Measurements from ENCODE around the gene KMT5B.

KMT5B gene

DNA sequence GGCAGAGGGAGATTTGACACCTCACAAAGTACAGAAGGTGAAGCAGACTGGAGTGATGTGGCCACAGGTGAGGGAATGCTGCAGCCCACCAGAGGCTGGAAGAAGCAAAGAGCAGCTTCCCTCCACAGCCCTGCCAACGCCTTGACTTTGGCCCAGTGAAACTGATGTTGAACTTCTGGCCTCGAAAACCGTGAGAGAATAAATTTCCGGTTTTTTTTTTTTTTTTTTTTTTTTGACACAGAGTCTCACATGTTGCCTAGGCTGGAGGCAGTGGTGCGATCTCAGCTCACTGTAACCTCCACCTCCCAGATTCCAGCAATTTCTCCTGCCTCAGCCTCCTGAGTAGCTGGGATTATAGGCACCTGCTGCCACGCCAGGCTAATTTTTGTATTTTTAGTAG, 8.7 kb downstream of the KMT5B start:
- H3K9ac ChIP-seq (ENCODE audit: low read depth in 1 of 2, low read length in 2 of 2), result no peak overlapping the region
- no peak overlapping the region for H3K4me3 ChIP-seq (ENCODE audit: low read depth in 1 of 2, low read length in 2 of 2)
- H3K4me1 ChIP-seq (ENCODE audit: control insufficient read depth in 1 of 2, insufficient read depth in 2 of 2, low read length in 2 of 2), result peaks cover 27 to 46% of the 10 kb centered on the region in 2 donors
- H3K9me3 ChIP-seq (ENCODE audit: control insufficient read depth in 1 of 2, low read length in 2 of 2), result no peaks in the 10 kb centered on the region
- no peaks in the 10 kb centered on the region for H3K36me3 ChIP-seq (ENCODE audit: control insufficient read depth in 1 of 2, insufficient read depth in 2 of 2, low read length in 2 of 2)
- H3K27ac ChIP-seq (ENCODE audit: low read depth, low read length), result no peak overlapping the region
- H3K27me3 ChIP-seq (ENCODE audit: control insufficient read depth in 1 of 2, insufficient read depth in 2 of 2, low read length in 2 of 2), result no peaks in the 10 kb centered on the region

DNA sequence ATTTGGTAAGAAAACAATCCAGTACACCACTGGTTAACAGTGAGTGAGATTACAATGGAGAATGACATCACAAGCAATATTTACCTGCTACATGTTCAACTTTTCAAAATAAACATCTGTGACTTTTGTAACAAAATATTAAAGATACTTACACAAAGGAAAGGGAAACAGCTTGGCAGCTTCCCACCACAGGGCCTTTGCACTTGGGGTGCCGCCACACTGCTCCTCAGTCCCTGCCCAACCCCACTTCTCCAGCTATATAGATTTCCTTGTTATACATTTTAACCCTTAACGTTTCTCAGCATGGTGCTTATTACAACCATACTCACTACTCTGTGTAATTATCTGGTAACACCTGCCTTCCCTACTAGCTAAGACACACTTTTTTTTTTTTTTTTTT, 10.9 kb downstream of the KMT5B start:
- H3K9ac ChIP-seq (ENCODE audit: low read depth in 1 of 2, low read length in 2 of 2), result no peak overlapping the region
- peaks cover 19 to 41% of the 10 kb centered on the region in 2 donors for H3K4me1 ChIP-seq (ENCODE audit: control insufficient read depth in 1 of 2, insufficient read depth in 2 of 2, low read length in 2 of 2)
- no peaks in the 10 kb centered on the region for H3K27me3 ChIP-seq (ENCODE audit: control insufficient read depth in 1 of 2, insufficient read depth in 2 of 2, low read length in 2 of 2)
- no peaks in the 10 kb centered on the region for H3K36me3 ChIP-seq (ENCODE audit: control insufficient read depth in 1 of 2, insufficient read depth in 2 of 2, low read length in 2 of 2)
- H3K9me3 ChIP-seq (ENCODE audit: control insufficient read depth in 1 of 2, low read length in 2 of 2), result no peaks in the 10 kb centered on the region
- no peak overlapping the region for H3K27ac ChIP-seq (ENCODE audit: low read depth, low read length)
- no peak overlapping the region for H3K4me3 ChIP-seq (ENCODE audit: low read depth in 1 of 2, low read length in 2 of 2)

DNA sequence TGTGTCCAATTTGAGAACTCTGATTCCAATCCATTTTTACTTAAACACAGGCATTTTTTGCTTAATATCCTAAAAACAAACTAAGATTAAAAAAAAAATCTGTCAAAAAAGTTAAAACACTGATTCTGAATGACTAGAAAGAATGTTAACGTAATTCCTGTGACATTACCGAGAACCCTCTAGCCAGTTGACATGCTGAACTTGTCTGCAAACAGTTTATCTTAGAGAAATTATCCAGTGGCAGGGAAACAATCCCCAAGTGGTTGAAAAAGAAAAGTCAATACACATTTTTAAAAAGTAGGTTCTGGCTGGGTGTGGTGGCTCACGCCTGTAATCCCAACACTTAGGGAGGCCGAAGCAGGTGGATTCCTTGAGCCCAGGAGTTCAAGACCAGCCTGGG, 11.6 kb downstream of the KMT5B start:
- H3K9me3 ChIP-seq (ENCODE audit: control insufficient read depth in 1 of 2, low read length in 2 of 2), result no peaks in the 10 kb centered on the region
- no peak overlapping the region for H3K27ac ChIP-seq (ENCODE audit: low read depth, low read length)
- H3K27me3 ChIP-seq (ENCODE audit: control insufficient read depth in 1 of 2, insufficient read depth in 2 of 2, low read length in 2 of 2), result no peaks in the 10 kb centered on the region
- no peak overlapping the region for H3K9ac ChIP-seq (ENCODE audit: low read depth in 1 of 2, low read length in 2 of 2)
- H3K36me3 ChIP-seq (ENCODE audit: control insufficient read depth in 1 of 2, insufficient read depth in 2 of 2, low read length in 2 of 2), result no peaks in the 10 kb centered on the region
- peaks cover 19 to 44% of the 10 kb centered on the region in 2 donors for H3K4me1 ChIP-seq (ENCODE audit: control insufficient read depth in 1 of 2, insufficient read depth in 2 of 2, low read length in 2 of 2)
- no peak overlapping the region for H3K4me3 ChIP-seq (ENCODE audit: low read depth in 1 of 2, low read length in 2 of 2)

DNA sequence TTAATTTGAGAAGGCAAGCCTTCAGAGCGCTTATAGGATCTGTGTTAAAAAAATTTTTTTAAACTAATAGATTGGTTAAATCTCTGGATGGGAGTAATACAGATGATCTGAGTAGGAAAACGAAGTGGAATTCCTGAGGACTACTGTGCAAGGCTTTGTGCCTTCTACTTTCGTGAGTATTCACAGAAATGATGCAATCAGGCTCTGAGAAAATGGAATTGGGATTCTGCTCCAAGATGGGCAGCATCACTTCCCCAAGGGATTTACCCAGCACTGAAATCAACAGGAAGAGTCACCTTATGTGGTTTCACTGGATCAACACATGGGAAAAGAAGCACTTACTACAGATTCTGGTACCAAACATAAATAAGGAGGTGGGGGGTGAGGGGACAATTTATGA, 12.5 kb downstream of the KMT5B start:
- Histone ChIP-seq H3K27ac (ENCODE audit: low read depth, low read length) (no peak overlapping the region), H3K9ac (ENCODE audit: low read depth in 1 of 2, low read length in 2 of 2) (no peak overlapping the region), H3K4me3 (ENCODE audit: low read depth in 1 of 2, low read length in 2 of 2) (no peak overlapping the region), H3K27me3 (ENCODE audit: control insufficient read depth in 1 of 2, insufficient read depth in 2 of 2, low read length in 2 of 2) (no peaks in the 10 kb centered on the region), H3K36me3 (ENCODE audit: control insufficient read depth in 1 of 2, insufficient read depth in 2 of 2, low read length in 2 of 2) (no peaks in the 10 kb centered on the region), H3K9me3 (ENCODE audit: control insufficient read depth in 1 of 2, low read length in 2 of 2) (no peaks in the 10 kb centered on the region), H3K4me1 (ENCODE audit: control insufficient read depth in 1 of 2, insufficient read depth in 2 of 2, low read length in 2 of 2) (peaks cover 19 to 37% of the 10 kb centered on the region in 2 donors)

DNA sequence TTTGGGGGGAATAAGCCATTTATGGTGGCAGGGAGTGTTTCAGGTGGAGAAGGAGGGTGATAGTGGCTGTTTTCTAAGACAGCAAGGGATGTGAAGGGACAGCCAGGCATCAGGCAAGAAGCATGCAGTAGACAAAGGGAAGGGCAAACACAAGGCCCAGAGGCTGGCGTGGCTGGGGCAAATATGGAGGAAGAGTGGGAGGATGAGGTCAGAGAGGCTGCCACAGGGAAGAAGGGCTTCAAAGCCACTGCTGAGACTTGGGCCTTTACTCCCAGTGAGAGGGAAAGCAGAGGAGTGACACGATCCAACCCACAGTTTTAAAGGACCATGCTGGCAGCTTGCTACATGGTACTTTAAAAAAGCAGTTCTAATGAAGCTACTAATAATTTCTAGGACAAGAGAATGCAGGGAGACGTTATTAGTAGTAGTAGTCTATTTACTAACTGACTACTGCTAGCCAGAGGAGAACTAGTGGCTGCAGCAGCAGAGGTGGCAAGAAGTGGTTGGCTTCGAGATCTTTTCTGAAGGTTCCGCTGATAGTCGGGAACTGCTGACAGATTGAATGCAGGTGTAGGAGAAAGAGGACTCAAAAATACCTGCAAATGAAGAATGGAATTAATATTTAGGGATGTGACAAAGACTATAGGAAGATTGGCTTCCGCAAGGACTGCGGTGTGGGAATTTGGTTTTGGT, 13.7 kb downstream of the KMT5B start:
- H3K27me3 ChIP-seq (ENCODE audit: control insufficient read depth in 1 of 2, insufficient read depth in 2 of 2, low read length in 2 of 2), result no peaks in the 10 kb centered on the region
- no peak overlapping the region for H3K9ac ChIP-seq (ENCODE audit: low read depth in 1 of 2, low read length in 2 of 2)
- H3K4me1 ChIP-seq (ENCODE audit: control insufficient read depth in 1 of 2, insufficient read depth in 2 of 2, low read length in 2 of 2), result peaks cover 16 to 26% of the 10 kb centered on the region in 2 donors
- H3K36me3 ChIP-seq (ENCODE audit: control insufficient read depth in 1 of 2, insufficient read depth in 2 of 2, low read length in 2 of 2), result no peaks in the 10 kb centered on the region
- H3K9me3 ChIP-seq (ENCODE audit: control insufficient read depth in 1 of 2, low read length in 2 of 2), result no peaks in the 10 kb centered on the region
- no peak overlapping the region for H3K27ac ChIP-seq (ENCODE audit: low read depth, low read length)
- H3K4me3 ChIP-seq (ENCODE audit: low read depth in 1 of 2, low read length in 2 of 2), result no peak overlapping the region

DNA sequence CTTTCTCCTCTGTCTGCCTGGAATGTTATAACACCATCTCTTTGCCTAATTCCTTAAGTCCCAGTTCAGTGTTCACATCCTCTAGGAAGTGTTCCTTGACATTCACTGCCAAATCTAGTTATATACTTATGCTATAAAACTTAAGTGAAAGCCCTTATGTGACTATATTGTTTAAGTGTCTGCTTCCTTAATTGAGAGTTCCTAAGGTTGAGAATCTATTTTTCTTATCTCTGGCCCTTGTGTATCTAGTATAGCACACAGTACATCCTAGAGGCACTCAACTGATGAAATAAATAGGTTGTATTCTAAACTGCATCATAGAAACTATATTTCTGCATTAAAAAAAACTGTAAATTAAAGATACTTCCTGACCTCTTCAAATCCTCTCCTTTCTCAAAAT, 16.9 kb downstream of the KMT5B start:
- Histone ChIP-seq H3K9ac (ENCODE audit: low read depth in 1 of 2, low read length in 2 of 2) (no peak overlapping the region), H3K27ac (ENCODE audit: low read depth, low read length) (no peak overlapping the region), H3K4me1 (ENCODE audit: control insufficient read depth in 1 of 2, insufficient read depth in 2 of 2, low read length in 2 of 2) (peaks cover 16 to 25% of the 10 kb centered on the region in 2 donors), H3K36me3 (ENCODE audit: control insufficient read depth in 1 of 2, insufficient read depth in 2 of 2, low read length in 2 of 2) (no peaks in the 10 kb centered on the region), H3K27me3 (ENCODE audit: control insufficient read depth in 1 of 2, insufficient read depth in 2 of 2, low read length in 2 of 2) (no peaks in the 10 kb centered on the region), H3K4me3 (ENCODE audit: low read depth in 1 of 2, low read length in 2 of 2) (no peak overlapping the region), H3K9me3 (ENCODE audit: control insufficient read depth in 1 of 2, low read length in 2 of 2) (no peaks in the 10 kb centered on the region)

DNA sequence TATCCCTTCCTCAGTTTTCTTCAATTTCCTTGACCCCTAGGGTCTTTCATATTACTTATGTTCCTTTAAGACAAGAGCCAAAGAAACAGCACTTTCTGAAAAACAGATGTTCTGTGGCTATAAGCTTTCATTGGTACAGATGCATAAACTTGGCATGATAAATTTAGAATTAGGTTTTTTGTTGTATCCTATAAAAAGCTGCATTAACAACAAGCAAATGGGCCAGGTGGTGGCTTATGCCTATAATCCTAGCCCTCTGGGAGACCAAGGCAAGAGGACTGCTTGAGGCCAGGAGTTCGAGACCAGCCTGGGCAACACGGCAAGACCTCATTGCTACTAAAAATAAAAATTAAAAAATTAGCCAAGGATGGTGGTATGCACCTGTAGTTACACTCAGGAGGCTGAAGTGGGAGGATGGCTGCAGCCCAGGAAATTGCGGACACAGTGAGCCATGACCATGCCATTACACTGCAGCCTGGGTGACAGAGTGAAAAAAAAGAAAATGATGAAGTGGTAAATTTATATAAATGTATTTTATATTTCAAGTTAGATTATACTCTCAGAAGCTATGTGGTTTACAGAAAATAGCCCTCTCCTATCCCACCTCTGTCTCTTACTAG, 18.3 kb downstream of the KMT5B start:
- H3K27me3 ChIP-seq (ENCODE audit: control insufficient read depth in 1 of 2, insufficient read depth in 2 of 2, low read length in 2 of 2), result no peaks in the 10 kb centered on the region
- H3K9me3 ChIP-seq (ENCODE audit: control insufficient read depth in 1 of 2, low read length in 2 of 2), result no peaks in the 10 kb centered on the region
- H3K27ac ChIP-seq (ENCODE audit: low read depth, low read length), result no peak overlapping the region
- no peaks in the 10 kb centered on the region for H3K36me3 ChIP-seq (ENCODE audit: control insufficient read depth in 1 of 2, insufficient read depth in 2 of 2, low read length in 2 of 2)
- H3K4me3 ChIP-seq (ENCODE audit: low read depth in 1 of 2, low read length in 2 of 2), result no peak overlapping the region
- H3K9ac ChIP-seq (ENCODE audit: low read depth in 1 of 2, low read length in 2 of 2), result no peak overlapping the region
- H3K4me1 ChIP-seq (ENCODE audit: control insufficient read depth in 1 of 2, insufficient read depth in 2 of 2, low read length in 2 of 2), result peaks cover 10 to 21% of the 10 kb centered on the region in 2 donors

DNA sequence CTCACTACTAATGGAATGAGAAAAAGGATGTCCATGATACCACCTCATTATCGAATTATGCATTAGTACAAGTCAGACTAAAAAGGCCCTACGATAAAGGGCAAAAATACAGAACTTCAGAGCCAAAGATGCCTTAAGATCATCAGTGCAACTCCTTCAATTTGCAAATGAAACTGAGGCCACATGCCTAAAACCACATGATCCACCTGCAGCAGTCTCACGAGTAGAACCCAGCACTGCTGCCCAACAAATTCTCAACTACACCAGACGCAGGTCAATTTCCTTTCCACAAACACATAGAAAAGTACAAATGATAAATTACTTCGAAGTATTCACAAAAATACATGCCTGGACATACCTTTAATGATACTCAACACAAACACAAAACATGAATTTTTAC, 20.1 kb downstream of the KMT5B start:
- Histone ChIP-seq H3K4me1 (ENCODE audit: control insufficient read depth in 1 of 2, insufficient read depth in 2 of 2, low read length in 2 of 2) (peaks cover 10 to 17% of the 10 kb centered on the region in 2 donors), H3K27me3 (ENCODE audit: control insufficient read depth in 1 of 2, insufficient read depth in 2 of 2, low read length in 2 of 2) (no peaks in the 10 kb centered on the region), H3K36me3 (ENCODE audit: control insufficient read depth in 1 of 2, insufficient read depth in 2 of 2, low read length in 2 of 2) (peaks cover 0 to 5% of the 10 kb centered on the region in 2 donors), H3K27ac (ENCODE audit: low read depth, low read length) (no peak overlapping the region), H3K9me3 (ENCODE audit: control insufficient read depth in 1 of 2, low read length in 2 of 2) (no peaks in the 10 kb centered on the region), H3K9ac (ENCODE audit: low read depth in 1 of 2, low read length in 2 of 2) (no peak overlapping the region), H3K4me3 (ENCODE audit: low read depth in 1 of 2, low read length in 2 of 2) (no peak overlapping the region)

DNA sequence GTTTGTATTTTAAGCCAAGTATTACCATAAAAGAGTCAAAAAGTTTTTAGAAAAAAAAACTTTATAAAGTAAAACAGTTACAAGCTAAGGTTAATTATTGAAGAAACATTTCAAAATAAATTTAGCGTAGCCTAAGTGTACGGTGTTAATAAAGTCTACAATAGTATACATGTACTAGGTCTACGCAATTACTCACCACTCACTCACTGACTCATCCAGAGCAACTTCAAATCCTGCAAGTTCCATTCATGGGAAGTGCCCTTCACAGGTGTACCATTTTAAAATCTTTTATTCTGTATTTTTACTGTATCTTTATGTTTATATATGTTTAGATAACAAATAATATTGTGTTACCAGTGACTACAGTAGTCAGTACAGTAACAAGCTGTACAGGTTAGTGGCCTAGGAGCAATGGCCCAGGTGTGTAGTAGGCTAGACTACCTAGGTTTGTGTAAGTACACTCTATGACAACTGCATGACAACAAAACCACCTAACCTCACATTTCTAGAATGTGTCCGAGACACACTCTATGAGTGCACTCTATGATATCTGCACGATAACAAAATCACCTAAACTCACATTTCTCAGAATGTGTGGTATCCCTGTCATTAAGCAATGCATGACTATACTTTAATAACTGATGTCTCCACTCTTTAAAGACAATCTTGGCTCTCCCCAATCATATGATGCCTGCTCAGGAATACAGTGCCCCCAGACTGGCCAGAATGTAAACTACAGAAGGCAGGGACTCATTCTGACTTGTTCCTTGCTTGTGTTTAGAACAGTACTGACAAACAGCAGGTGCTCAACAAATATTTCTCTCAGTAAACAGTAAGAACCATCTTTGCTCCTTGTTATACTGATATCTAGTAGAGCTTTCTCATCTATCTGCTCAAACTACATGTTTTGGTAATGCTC, 21.2 kb downstream of the KMT5B start:
- Histone ChIP-seq H3K4me3 (ENCODE audit: low read depth in 1 of 2, low read length in 2 of 2) (no peak overlapping the region), H3K9me3 (ENCODE audit: control insufficient read depth in 1 of 2, low read length in 2 of 2) (no peaks in the 10 kb centered on the region), H3K9ac (ENCODE audit: low read depth in 1 of 2, low read length in 2 of 2) (no peak overlapping the region), H3K27ac (ENCODE audit: low read depth, low read length) (no peak overlapping the region), H3K36me3 (ENCODE audit: control insufficient read depth in 1 of 2, insufficient read depth in 2 of 2, low read length in 2 of 2) (peaks cover 3 to 5% of the 10 kb centered on the region in 2 donors), H3K4me1 (ENCODE audit: control insufficient read depth in 1 of 2, insufficient read depth in 2 of 2, low read length in 2 of 2) (peaks cover 10 to 17% of the 10 kb centered on the region in 2 donors), H3K27me3 (ENCODE audit: control insufficient read depth in 1 of 2, insufficient read depth in 2 of 2, low read length in 2 of 2) (no peaks in the 10 kb centered on the region)

DNA sequence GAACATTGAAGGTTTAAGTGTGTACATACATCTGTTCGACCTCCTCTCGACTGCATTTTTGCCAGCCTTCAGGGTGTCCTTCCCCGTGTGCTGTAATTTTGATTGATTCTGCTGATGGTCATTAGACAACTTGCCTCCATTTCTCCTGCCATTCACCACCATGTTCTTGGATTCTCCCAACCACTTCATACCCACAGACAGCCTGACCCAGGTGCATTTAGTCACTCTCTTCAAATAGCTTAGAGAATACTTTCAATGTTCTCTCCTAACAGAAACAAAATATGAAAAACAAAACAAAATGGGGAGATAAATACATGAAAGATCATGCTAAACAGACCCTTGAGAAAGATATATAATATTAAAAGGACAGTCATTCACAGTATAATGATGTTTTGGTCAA, 23.2 kb downstream of the KMT5B start:
- no peak overlapping the region for H3K27ac ChIP-seq (ENCODE audit: low read depth, low read length)
- no peaks in the 10 kb centered on the region for H3K27me3 ChIP-seq (ENCODE audit: control insufficient read depth in 1 of 2, insufficient read depth in 2 of 2, low read length in 2 of 2)
- no peak overlapping the region for H3K4me3 ChIP-seq (ENCODE audit: low read depth in 1 of 2, low read length in 2 of 2)
- H3K36me3 ChIP-seq (ENCODE audit: control insufficient read depth in 1 of 2, insufficient read depth in 2 of 2, low read length in 2 of 2), result peaks cover 7 to 13% of the 10 kb centered on the region in 2 donors
- H3K9ac ChIP-seq (ENCODE audit: low read depth in 1 of 2, low read length in 2 of 2), result no peak overlapping the region
- H3K9me3 ChIP-seq (ENCODE audit: control insufficient read depth in 1 of 2, low read length in 2 of 2), result no peaks in the 10 kb centered on the region
- H3K4me1 ChIP-seq (ENCODE audit: control insufficient read depth in 1 of 2, insufficient read depth in 2 of 2, low read length in 2 of 2), result peaks cover 10 to 12% of the 10 kb centered on the region in 2 donors
